IPS DF 6.9 (cell line): ENCODE results near the gene DTHD1.

Source experiments
- DNase-seq: peaks from one replicate; pipeline ENCODE4 v3.0.0-alpha.2; 2013; ENCODE audit warnings: low read depth, low spot score
- H3K27ac ChIP-seq: one replicate; pipeline ENCODE4 v1.5.1; 2013; ENCODE audit warnings: low read length, control low read depth
- H3K27me3 ChIP-seq: 2 replicates; pipeline ENCODE4 v1.6.1; 2013; ENCODE audit warnings: mild to moderate bottlenecking, low read length; ENCODE audit not compliant: control insufficient read depth, insufficient read depth
- H3K36me3 ChIP-seq: 2 replicates; pipeline ENCODE4 v1.6.1; 2013; ENCODE audit warnings: low read length; ENCODE audit not compliant: control insufficient read depth, insufficient read depth
- H3K4me1 ChIP-seq: 2 replicates; pipeline ENCODE4 v1.6.1; 2013; ENCODE audit warnings: low read length; ENCODE audit not compliant: control insufficient read depth, insufficient read depth
- H3K4me3 ChIP-seq: 2 replicates; pipeline ENCODE4 v1.5.1; 2013; ENCODE audit warnings: mild to moderate bottlenecking, low read length
- H3K9me3 ChIP-seq: 2 replicates; pipeline ENCODE4 v1.6.1; 2013; ENCODE audit warnings: low read length, inconsistent platforms; ENCODE audit not compliant: control insufficient read depth, insufficient read depth
- WGBS: extraction: QIAGEN DNeasy Blood & Tissue Kit; methylation state at CpG from one replicate; pipeline ENCODE4 v1.1.7; 2013; ENCODE audit warnings: mixed read lengths, missing lambda C conversion rate; ENCODE audit not compliant: insufficient read length, insufficient coverage; 5-methylcytosine and 5-hydroxymethylcytosine counted together

The DTHD1 gene

DNA sequence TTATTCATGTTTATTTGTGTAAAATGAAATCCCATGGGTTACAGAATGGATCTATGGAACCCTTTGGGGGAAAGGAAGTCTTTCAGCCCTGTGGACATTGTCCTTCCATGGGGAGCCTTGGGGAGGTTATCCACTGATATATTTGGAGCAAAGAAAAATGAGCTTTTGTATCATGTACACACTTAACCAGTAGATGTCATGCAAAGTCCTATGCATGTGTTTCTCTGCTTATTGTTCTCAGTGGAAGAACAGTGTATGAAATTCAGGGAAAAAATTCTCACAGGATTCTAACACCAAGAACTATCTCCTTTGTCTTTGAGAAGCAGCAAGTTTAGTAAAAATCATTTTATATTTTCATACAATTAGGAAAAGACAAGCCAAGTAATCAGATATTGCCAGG, 105.3 kb downstream of the DTHD1 start:
- DNase-seq = no peak
- Histone ChIP-seq H3K27me3 (no peaks in the 10 kb centered on the region), H3K36me3 (no peaks in the 10 kb centered on the region), H3K4me1 (no peaks in the 10 kb centered on the region), H3K9me3 (no peaks in the 10 kb centered on the region), H3K27ac (no peak overlapping the region), H3K4me3 (no peak overlapping the region)

DNA sequence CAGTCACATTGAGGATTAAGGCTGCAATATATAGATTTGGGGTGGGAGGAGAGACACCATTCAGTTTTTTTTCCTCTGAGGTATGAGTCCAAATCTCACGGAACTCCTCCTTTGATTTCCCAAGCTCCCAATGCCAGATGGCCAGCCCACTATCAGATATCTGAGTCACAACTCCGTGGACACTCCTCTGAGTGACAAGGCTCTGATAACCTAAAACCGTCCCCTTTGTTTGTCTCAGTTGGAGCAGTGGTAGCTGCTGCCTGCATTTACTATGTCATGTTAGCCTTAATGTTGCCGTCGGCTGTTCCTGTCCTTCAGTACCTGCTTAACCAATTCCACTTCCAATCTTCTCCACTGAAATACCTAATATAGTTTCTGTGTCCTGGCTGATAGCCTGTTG, 107.3 kb downstream of the DTHD1 start:
- H3K4me3 ChIP-seq = no peak overlapping the region

DNA sequence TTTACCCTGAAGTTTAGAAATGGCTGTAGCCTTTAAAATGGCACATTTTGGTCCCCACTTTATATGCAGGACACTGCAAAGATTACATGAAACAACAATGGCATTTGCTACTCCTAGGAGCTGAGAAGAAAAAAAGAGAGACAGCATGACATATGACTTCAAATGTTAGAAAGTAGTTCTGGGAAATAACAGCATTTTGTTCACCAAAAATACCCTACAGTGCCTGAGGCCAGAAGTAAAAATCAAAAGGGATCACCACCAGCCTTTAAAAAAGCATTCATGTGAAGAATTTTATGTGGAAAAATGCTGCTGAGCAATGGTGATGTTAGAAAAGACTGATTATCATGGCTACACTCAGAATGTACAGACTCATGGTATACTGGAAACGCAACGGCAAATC, 110.0 kb downstream of the DTHD1 start:
- H3K27ac ChIP-seq = no peak overlapping the region
- H3K9me3 ChIP-seq = no peaks in the 10 kb centered on the region
- H3K4me3 ChIP-seq = no peak overlapping the region
- no CpG with 5 or more reads among the region's 2 CpGs for WGBS
- H3K27me3 ChIP-seq = no peaks in the 10 kb centered on the region
- H3K4me1 ChIP-seq = no peaks in the 10 kb centered on the region
- DNase-seq = no peak
- H3K36me3 ChIP-seq = no peaks in the 10 kb centered on the region

More for the DNA sequence above, 107.3 kb downstream of the DTHD1 start:
- no peak for DNase-seq
- no peaks in the 10 kb centered on the region for H3K27me3 ChIP-seq
- no peak overlapping the region for H3K27ac ChIP-seq
- H3K36me3 ChIP-seq = no peaks in the 10 kb centered on the region
- no peaks in the 10 kb centered on the region for H3K4me1 ChIP-seq
- no CpG with 5 or more reads among the region's 5 CpGs for WGBS
- no peaks in the 10 kb centered on the region for H3K9me3 ChIP-seq

DNA sequence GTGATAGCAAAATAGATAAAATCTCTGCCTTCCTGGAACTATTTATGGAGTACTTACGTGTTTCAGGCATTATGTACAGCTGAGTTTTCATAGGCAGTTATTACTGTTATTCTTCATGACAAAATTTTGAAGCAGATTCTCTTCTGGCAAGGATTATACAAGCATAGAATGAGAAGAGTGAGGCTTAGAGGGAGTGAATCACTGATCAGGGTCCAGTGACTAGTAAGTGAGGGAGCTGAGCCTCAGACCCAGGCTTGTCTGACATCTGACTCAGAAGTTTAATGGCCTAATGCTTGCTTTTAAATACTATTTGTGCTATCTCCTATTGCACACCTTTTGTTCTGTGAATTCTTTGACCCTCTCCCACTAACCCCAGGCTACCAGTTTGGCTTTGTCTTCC, 110.6 kb downstream of the DTHD1 start:
- H3K4me3 ChIP-seq = no peak overlapping the region
- no CpG with 5 or more reads among the region's 1 CpG for WGBS
- no peaks in the 10 kb centered on the region for H3K9me3 ChIP-seq
- H3K27me3 ChIP-seq = no peaks in the 10 kb centered on the region
- H3K36me3 ChIP-seq = no peaks in the 10 kb centered on the region
- DNase-seq = no peak
- H3K27ac ChIP-seq = no peak overlapping the region
- no peaks in the 10 kb centered on the region for H3K4me1 ChIP-seq

DNA sequence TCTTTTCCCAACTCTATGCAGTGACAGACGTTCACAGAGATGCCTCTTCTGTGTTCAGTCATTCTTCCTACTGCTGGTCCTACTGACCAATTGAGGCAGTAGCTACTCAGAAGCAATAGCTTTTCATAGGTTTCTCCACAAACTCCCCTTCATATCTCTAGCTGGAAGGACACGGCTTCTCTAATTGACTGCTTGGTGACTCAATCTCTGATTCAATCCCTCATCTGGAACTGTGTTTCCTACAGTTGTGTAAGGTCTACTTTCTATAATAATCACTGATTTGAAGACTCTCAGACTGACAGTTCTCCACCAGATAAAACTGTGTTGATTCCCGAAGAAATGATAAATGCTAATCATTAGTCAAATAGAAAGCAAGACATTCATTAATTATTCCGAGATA, 111.5 kb downstream of the DTHD1 start:
- H3K36me3 ChIP-seq = no peaks in the 10 kb centered on the region
- H3K4me3 ChIP-seq = no peak overlapping the region
- DNase-seq = no peak
- no peaks in the 10 kb centered on the region for H3K4me1 ChIP-seq
- no peaks in the 10 kb centered on the region for H3K27me3 ChIP-seq
- H3K9me3 ChIP-seq = no peaks in the 10 kb centered on the region
- WGBS = no CpG with 5 or more reads among the region's 4 CpGs
- H3K27ac ChIP-seq = no peak overlapping the region
